HG02885 (cell line): ENCODE results near the gene RAF1.
"Not testable (repeated sequence)": the region's sequence is repeated elsewhere in the genome, so short reads cannot be mapped to it uniquely, and the experiment has no call there.

Source experiments
- ATAC-seq: cut with Tn5 transposase; IDR thresholded peaks from one replicate; pipeline ENCODE4 v1.9.1; 2021; ENCODE audit warnings: mild to moderate bottlenecking; ENCODE audit not compliant: unreplicated experiment, poor library complexity

Gene RAF1

GRCh38 chr3:12663936-12664908 is at the start of gene RAF1:
TSS of gene RAF1 (minus strand) at chr3:12664117. CDS start at chr3:12618721, 45,396 bp downstream.
- peak; percentile 90 for ATAC-seq

GRCh38 chr3:12710062-12710461 is 46.1 kb upstream of the RAF1 start:
- no peak for ATAC-seq

GRCh38 chr3:12709334-12709733 is 45.4 kb upstream of the RAF1 start:
- no peak for ATAC-seq

GRCh38 chr3:12708584-12709192 is 44.8 kb upstream of the RAF1 start:
- no peak for ATAC-seq

GRCh38 chr3:12707449-12707848 is 43.5 kb upstream of the RAF1 start:
- ATAC-seq: no peak

GRCh38 chr3:12706504-12707253 is 42.8 kb upstream of the RAF1 start:
- peak; percentile 87 for ATAC-seq

GRCh38 chr3:12705981-12706380 is 42.1 kb upstream of the RAF1 start:
- no peak for ATAC-seq

- ATAC-seq: no peak
These were observed 41.5 kb upstream of the RAF1 start for GRCh38 chr3:12705374-12705926.

- ATAC-seq: no peak
These were observed 38.6 kb upstream of the RAF1 start for GRCh38 chr3:12702501-12702900.

GRCh38 chr3:12701601-12702000 is 37.7 kb upstream of the RAF1 start:
- not testable (repeated sequence) for ATAC-seq

GRCh38 chr3:12700800-12701199 is 36.9 kb upstream of the RAF1 start:
- ATAC-seq: no peak

- ATAC-seq: no peak
These were observed 32.0 kb upstream of the RAF1 start for GRCh38 chr3:12695916-12696315.

GRCh38 chr3:12695112-12695511 is 31.2 kb upstream of the RAF1 start:
- no peak for ATAC-seq

GRCh38 chr3:12692444-12692843 is 28.5 kb upstream of the RAF1 start:
- ATAC-seq: no peak

GRCh38 chr3:12689997-12690711 is 26.2 kb upstream of the RAF1 start:
- no peak for ATAC-seq

- no peak for ATAC-seq
These were observed 24.0 kb upstream of the RAF1 start for GRCh38 chr3:12687948-12688347.

GRCh38 chr3:12686096-12686495 is 22.2 kb upstream of the RAF1 start:
- ATAC-seq: no peak

- ATAC-seq: no peak
These were observed 18.1 kb upstream of the RAF1 start for GRCh38 chr3:12681943-12682390.

GRCh38 chr3:12681089-12681942 is 17.4 kb upstream of the RAF1 start:
- no peak for ATAC-seq
